AG04449 (cell line): ENCODE measurements around the gene GPR155.
"Not testable (repeated sequence)": the region's sequence is repeated elsewhere in the genome, so short reads cannot be mapped to it uniquely, and the experiment has no call there.

Experiments
- CTCF ChIA-PET: fragments of 350-600 bp; formaldehyde crosslinking; extraction: SDS; loops from one replicate; lab custom pipeline; 2021; ENCODE audit warnings: antibody characterized with exemption; lab: Yijun Ruan, JAX
- POLR2A ChIA-PET: fragments of 400-600, 350-600 bp; formaldehyde crosslinking; extraction: SDS; loops from one replicate; lab custom pipeline; 2020; ENCODE audit warnings: antibody characterized with exemption, inconsistent platforms; lab: Yijun Ruan, JAX
- DNase-seq: peaks from one replicate; pipeline ENCODE4 v3.0.0-alpha.2; 2010; ENCODE audit warnings: low read depth, low spot score
- H3K4me3 ChIP-seq: 2 replicates; pipeline ENCODE4 v1.5.1; 2011; ENCODE audit warnings: low read depth, mild to moderate bottlenecking, control low read depth, low read length
- CTCF ChIP-seq: IDR thresholded peaks from one replicate; pipeline ENCODE4 v1.5.1; 2011; ENCODE audit warnings: mild to moderate bottlenecking, moderate library complexity, low read length, control low read depth, inconsistent platforms; ENCODE audit not compliant: insufficient read depth; ENCODE audit errors: missing control alignments

Gene GPR155

DNA sequence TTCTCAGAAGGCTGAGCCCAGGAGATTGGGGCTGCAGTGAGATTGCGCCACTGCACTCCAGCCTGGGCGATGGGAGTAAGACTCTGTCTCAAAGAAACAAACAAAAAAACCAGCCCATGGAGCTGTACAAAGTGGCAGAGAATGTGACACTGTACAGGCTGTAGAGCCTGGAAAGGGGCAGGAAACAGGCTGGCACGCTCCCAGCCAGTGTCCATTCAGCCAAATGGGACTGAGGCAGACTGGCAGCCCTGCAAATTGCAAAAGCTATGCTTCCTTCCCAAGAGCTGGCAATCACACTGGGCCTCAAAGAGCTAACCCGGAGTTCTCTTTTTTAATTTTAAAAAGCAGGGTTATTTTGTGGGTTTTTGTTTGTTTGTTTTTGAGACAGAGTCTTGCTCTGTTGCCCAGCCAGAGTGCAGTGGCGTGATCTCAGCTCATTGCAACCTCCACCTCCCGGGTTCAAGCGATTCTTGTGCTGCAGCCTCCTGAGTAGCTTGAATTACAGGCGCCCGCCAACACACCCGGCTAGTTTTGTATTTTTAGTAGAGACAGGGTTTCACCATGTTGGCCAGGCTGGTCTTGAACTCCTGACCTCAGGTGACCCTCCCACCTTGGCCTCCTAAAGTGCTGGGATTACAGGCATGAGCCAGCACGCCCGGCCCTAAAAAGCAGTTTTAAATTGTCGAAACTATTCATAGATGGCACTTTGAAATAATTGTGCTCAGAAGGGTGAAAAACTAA is 48.5 kb downstream of the GPR155 start:
- CTCF ChIA-PET = interaction anchor here (1.6 kb wide), 1 partner anchor 25 kb away, joined by 3 read pairs; no protein-coding TSS in a partner anchor
- no peak for DNase-seq
- H3K4me3 ChIP-seq = no peak overlapping the region
- no peak for TF ChIP-seq CTCF
- POLR2A ChIA-PET = no interaction called here

DNA sequence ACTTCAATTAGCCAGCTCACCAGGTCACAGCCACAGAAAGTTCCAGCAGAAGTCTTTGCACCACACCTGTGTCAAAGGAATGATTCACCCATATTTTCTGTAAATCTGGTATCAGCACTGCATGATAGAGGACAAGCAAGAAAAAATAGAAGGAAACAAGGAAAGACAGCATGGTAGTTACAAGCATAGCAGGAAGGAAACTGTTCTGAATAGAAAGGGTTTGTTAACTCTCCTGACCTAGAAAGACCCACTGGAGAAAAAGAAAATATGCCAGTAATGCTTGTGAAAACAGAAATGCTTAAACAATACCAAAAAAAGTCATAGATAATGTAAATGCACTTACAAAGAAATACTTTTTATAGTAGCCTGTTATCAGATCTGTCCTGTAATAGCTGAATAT is 50.5 kb downstream of the GPR155 start:
- no peak for DNase-seq
- H3K4me3 ChIP-seq = no peak overlapping the region
- CTCF ChIA-PET = no interaction called here
- POLR2A ChIA-PET = no interaction called here
- TF ChIP-seq CTCF = no peak

GRCh38 chr2:174431902-174432301 is 54.9 kb downstream of the GPR155 start:
- TF ChIP-seq CTCF = no peak
- DNase-seq = no peak
- POLR2A ChIA-PET = no interaction called here
- CTCF ChIA-PET = interaction anchor here (1.3 kb wide), 1 partner anchor 31 kb away, joined by 3 read pairs; no protein-coding TSS in a partner anchor
- no peak overlapping the region for H3K4me3 ChIP-seq

DNA sequence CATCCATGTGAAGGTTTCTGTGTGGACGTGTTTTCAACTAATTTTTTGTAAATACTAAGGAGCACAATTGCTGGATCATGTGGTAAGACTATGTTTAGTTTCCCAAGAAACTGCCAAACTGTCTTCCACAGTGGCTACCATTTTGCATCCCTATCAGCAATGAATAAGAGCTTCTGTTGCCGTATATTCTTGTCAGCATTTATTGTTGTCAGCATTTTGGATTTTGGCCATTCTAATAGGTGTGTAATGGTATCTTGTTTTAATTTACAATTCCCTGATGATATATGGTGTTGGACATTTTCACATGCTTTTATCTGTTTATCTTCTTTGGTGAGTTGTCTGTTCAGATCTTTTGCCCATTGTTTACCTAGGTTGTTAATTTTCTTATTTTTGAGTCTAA is 56.8 kb downstream of the GPR155 start:
- no peak overlapping the region for H3K4me3 ChIP-seq
- POLR2A ChIA-PET = no interaction called here
- no peak for TF ChIP-seq CTCF
- DNase-seq = no peak
- CTCF ChIA-PET = no interaction called here

DNA sequence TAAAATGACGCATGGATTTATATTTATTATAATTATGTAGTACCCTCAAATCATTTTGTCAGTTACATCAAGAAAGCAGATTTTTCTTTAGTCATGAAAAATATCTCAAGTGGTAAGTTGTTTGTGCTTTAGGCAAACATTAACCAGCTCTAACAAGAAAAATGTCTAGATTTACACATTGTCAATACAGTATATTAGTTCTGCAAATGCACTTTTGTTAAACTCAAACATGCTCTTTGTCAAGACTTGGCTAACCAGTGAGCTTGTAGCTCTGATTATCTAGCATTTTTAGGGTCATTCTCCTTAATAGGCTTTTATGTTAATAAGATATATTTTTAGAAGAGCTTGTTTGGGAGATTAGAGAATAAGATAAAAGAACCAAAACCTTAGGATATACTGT is 58.6 kb downstream of the GPR155 start:
- ChIA-PET CTCF (no interaction called here), POLR2A (no interaction called here)
- DNase-seq = no peak
- no peak overlapping the region for H3K4me3 ChIP-seq
- no peak for TF ChIP-seq CTCF

DNA sequence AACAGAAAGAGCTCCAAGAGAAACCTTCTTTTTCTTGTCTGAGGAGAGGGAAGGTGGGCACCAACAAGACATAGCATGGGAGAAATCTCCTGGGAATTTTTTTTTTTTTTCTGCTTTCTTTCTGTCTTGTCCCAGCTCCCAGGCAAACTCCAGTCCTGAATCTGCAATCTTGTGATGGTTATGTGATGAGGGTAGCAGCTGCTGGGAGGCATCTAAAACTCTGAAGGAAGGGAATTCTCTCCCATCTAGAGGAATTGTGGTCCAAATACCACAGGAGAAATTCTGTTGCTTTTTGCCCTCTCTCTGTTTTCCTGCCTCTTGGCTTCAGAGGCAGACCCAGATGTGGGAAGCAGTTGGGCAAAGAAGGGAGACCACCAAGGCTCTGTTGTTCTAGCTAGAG is 74.6 kb downstream of the GPR155 start:
- CTCF ChIA-PET = no interaction called here
- H3K4me3 ChIP-seq = no peak overlapping the region
- DNase-seq = no peak
- no peak for TF ChIP-seq CTCF
- POLR2A ChIA-PET = no interaction called here

DNA sequence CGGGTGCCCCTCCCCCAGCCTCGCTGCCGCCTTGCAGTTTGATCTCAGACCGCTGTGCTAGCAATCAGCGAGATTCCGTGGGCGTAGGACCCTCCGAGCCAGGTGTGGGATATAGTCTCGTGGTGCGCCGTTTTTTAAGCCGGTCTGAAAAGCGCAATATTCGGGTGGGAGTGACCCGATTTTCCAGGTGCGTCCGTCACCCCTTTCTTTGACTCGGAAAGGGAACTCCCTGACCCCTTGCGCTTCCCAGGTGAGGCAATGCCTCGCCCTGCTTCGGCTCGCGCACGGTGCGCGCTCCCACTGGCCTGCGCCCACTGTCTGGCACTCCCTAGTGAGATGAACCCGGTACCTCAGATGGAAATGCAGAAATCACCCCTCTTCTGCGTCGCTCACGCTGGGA is 76.8 kb downstream of the GPR155 start:
- DNase-seq, CTCF ChIA-PET, H3K4me3 ChIP-seq, POLR2A ChIA-PET: not testable (repeated sequence)
